ENCODE measurements around the gene SIDT1. TPM values are rescaled to one million over a fixed set of nuclear protein-coding genes. Genes with fewer than 3 reads are reported as not detected.

Gene SIDT1
- total RNA-seq, 2 experiments from 2014 or later, result 14.6 to 14.9 TPM

DNA sequence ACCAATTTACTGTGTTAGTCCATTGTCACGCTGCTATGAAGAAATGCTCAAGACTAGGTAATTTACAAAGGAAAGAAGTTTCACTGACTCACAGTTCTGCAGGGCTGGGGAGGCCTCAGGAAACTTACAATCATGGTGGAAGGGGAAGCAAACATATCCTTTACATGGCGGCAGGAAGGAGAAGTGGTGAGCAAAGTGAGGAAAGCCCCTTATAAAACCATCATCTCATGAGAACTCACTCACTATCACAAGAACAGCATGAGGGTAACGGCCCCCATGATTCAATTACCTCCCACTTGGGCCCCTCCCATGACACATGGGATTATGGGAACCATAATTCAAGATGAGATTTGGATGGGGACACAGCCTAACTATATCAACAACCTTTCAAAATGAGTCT, 143.9 kb downstream of the SIDT1 start:
- Mint-ChIP-seq H3K27me3 (ENCODE audit: low read depth) (no peaks in the 10 kb centered on the region), H3K9me3 (no peaks in the 10 kb centered on the region), H3K36me3 (ENCODE audit: low read depth) (peaks cover 12% of the 10 kb centered on the region), H3K4me1 (ENCODE audit: low read depth) (peaks cover 11% of the 10 kb centered on the region), H3K4me3 (no peak overlapping the region), H3K27ac (no peak overlapping the region)
- CTCF ChIA-PET, result no interaction called here
- intact Hi-C loops (cut with micrococcal nuclease), result no loop called here
- DNase-seq, result no peak

GRCh38 chr3:113677737-113678136, 145.4 kb downstream of the SIDT1 start:
- H3K27ac Mint-ChIP-seq, result no peak overlapping the region
- no peaks in the 10 kb centered on the region for H3K27me3 Mint-ChIP-seq (ENCODE audit: low read depth)
- DNase-seq, result no peak
- H3K9me3 Mint-ChIP-seq, result no peaks in the 10 kb centered on the region
- peaks cover 12% of the 10 kb centered on the region for H3K36me3 Mint-ChIP-seq (ENCODE audit: low read depth)
- no peak overlapping the region for H3K4me3 Mint-ChIP-seq
- CTCF ChIA-PET, result interaction anchor here (0.7 kb wide), 3 partner anchors 10 to 101 kb away, joined by 4 to 7 read pairs (median 6); no protein-coding TSS in a partner anchor
- intact Hi-C loops (cut with micrococcal nuclease), result no loop called here
- H3K4me1 Mint-ChIP-seq (ENCODE audit: low read depth), result peaks cover 11% of the 10 kb centered on the region

GRCh38 chr3:113678773-113679172, 146.4 kb downstream of the SIDT1 start:
- no peak overlapping the region for H3K4me3 Mint-ChIP-seq
- H3K27me3 Mint-ChIP-seq (ENCODE audit: low read depth), result no peaks in the 10 kb centered on the region
- CTCF ChIA-PET, result no interaction called here
- H3K9me3 Mint-ChIP-seq, result no peaks in the 10 kb centered on the region
- H3K27ac Mint-ChIP-seq, result no peak overlapping the region
- no peak for DNase-seq
- H3K36me3 Mint-ChIP-seq (ENCODE audit: low read depth), result peaks cover 12% of the 10 kb centered on the region
- intact Hi-C loops (cut with micrococcal nuclease), result no loop called here
- H3K4me1 Mint-ChIP-seq (ENCODE audit: low read depth), result peaks cover 11% of the 10 kb centered on the region

Small RNA genes lying within 50 kb of the gene (microRNA-seq; reads per million reads assigned to microRNA genes)
- gene MIR4446 (ENCODE audit: borderline microRNAs expressed, borderline replicate concordance), result 9.3 reads per million, percentile 19 among the genes with 10 or more reads in this experiment

Other genes starting within 250 kb of the SIDT1 start
- under 1 TPM; 0.52 to 0.76 TPM for gene CFAP44, start 91.1 kb upstream of the SIDT1 start, total RNA-seq
- gene SPICE1, start 17.4 kb upstream of the SIDT1 start, total RNA-seq, result 10 to 100 TPM; 15.2 to 17.9 TPM
- 1 to 10 TPM; 7.5 to 7.9 TPM for gene USF3, start 164.1 kb downstream of the SIDT1 start, total RNA-seq
- 10 to 100 TPM; 87.7 to 91.1 TPM for gene NAA50, start 213.7 kb downstream of the SIDT1 start, total RNA-seq
- 10 to 100 TPM; 41.7 to 41.9 TPM for gene ATP6V1A, start 214.5 kb downstream of the SIDT1 start, total RNA-seq

Measured in activated naive CD4-positive, alpha-beta T cell treated with anti-CD3 and anti-CD28 coated beads for 36 hours (primary cell).